Activated CD4-positive, alpha-beta T cell treated with anti-CD3 and anti-CD28 coated beads, Interleukin-10, Interleukin-2, amounts not matched to agents 100 ng/mL and 50 ng/mL, durations not matched to agents 16 hours and 8 hours (primary cell): ENCODE data around the gene PRKAG2.
"Not testable (repeated sequence)": the region's sequence is repeated elsewhere in the genome, so short reads cannot be mapped to it uniquely, and the experiment has no call there.

Source experiments
- DNase-seq: peaks from one replicate; pipeline ENCODE4 v3.0.0-alpha.2; 2020

Gene PRKAG2

DNA sequence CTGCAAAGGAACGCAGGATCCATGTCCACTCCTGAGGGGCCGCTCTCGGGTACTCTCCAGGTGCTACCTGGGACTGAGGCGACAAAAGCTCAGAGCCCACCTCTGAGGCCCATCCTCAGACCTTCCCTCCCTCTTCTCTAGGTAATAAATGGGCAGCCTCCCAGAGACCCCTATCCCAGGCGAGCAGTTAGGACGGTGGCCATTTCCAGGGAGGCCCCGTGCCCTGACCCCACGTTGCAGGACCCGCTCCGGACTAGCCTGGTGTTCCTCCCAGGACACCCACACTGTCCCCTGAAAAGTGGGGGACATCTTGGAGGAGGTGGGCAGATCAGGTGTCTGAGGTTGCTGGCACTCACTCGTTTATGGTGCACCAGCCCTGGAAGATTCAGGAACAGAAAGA lies 44.3 kb downstream of the PRKAG2 start:
- no peak for DNase-seq

- DNase-seq: no peak
Measured at GRCh38 chr7:151832138-151832537, 44.8 kb downstream of the PRKAG2 start.

DNA sequence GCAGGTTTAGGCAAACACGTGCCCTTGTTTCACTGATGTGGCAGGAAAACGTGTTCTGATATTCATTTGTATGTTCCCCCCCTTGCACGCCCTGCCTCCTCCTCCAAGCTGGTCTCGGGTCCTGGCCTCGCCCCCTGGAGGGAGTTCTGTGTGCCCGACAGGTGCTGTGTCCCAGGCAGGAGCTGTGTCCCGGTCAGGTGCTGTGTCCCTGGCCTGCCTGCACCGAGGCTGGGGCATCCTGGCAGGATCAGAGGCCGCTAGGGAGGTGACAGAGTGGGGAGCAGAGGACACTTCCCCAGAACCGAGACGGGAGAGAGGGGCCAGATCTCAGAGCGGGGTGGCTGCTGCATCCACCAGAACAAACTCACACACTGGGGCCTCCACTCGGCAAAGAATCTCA lies 45.3 kb downstream of the PRKAG2 start:
- no peak for DNase-seq

GRCh38 chr7:151830121-151830830 lies 46.6 kb downstream of the PRKAG2 start:
- no peak for DNase-seq

GRCh38 chr7:151829707-151830106 lies 47.2 kb downstream of the PRKAG2 start:
- DNase-seq: no peak

DNA sequence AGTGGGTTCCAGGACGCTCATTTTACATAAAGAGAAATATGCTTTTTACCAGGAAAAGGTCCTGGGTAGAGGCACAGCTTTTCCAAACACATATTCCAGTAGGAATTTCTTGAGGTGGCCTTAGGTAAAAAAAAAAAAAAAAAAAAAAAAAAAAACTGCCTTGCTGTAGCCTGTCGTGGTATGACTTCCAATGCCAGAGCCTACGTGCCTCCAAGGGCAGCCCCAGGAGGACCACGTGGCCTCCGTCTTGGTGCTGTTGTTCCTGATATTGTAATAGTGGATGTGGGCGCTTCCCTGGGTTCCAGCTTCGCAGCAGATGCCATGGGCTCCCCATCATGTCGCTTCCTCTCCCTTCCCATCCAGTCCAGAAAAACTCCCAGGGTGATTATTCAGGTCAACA lies 49.3 kb downstream of the PRKAG2 start:
- no peak for DNase-seq

DNA sequence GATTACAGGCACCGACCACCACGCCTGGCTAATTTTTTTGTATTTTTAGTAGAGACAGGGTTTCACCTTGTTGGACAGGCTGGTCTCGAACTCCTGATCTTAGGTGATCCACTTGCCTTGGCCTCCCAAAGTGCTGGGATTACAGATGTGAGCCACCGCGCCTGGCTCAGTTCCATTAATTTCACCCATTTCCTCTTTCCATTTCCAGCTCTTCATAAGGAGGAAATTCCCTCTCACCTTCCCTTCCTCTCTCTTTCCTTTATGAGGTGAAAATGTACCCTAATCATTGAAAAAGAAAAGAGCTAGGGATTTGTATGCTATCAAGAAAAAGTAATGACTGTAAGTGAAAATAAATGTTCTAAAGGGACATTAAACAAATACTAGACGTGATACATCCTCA lies 50.6 kb downstream of the PRKAG2 start:
- DNase-seq: not testable (repeated sequence)

DNA sequence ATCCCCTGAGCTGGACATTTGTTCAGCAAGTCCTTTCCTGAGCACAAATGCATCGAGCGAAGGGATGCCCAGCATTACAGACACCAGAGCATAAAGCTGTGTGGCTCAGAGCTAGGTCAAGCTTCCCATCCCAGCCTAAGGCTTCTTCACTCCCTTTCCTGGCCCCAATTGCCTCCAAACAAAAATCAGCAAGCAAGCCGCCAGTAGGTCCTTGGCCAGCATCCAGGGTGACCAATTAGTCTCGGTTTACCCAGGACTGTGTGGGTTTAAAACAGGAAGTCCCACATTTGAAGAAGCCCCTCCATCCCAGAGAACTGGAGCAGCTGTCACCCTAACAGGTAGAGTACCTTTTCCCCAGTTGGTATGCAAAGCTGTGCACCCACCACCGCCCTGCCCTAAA lies 51.2 kb downstream of the PRKAG2 start:
- DNase-seq: no peak

DNA sequence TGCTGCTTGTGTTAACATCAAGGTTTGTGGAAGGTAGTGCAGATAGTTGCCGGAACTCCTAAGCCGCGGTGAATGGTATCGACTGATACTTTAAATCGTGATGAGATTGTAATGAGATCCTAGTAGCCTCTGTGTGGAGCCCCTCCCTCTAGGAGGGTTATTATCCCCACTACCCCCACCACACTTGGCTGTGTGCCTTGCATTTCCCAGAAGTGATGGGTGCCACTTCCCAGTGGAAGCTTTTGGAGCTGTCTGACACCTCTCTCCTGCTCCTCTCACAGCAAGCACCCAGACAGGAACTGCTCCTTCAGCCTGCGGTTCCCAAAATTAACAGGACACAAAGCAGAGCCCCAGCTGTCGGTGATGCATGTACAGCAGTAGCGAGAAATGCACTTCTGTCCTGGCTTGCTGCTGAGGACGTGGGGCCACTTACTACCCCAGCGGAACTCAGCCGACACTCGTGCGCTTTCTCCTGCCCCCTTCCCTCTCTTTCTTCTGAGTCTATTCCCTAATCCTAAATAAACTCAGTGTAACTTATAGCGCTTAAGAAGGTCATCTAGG lies 52.5 kb downstream of the PRKAG2 start:
- DNase-seq: no peak

GRCh38 chr7:151823566-151824372 lies 53.1 kb downstream of the PRKAG2 start:
- DNase-seq: no peak

DNA sequence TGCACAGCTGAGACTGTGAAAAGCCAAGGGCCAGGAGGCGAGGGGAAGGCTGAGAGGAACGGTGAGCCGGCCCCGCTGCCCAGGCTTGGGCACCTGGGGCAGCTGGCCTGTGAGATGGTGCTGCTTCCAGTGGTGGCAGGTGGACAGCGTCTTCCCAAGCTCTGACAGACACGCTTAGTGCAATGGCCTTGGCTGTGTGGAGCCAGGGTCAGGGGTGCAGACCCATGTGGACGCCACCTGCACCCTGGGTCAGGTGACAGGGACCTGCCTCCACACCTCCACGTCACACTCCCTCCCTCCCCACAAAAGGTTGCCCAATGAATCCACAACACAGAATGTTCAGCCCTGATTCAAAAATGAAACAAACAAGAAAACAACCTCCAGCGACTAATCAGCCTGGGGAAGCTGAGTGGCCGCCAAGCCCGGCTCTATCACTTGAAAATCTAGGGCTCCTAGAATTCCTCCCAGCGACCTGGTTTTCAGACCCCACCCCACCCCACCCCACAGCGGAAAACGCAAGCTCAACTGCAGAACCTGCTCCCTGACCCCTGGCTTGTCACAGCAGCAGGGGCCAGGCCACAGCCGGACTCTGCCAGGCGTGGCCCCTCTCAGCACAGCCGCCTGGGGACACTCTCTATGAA lies 54.3 kb downstream of the PRKAG2 start:
- DNase-seq: no peak

DNA sequence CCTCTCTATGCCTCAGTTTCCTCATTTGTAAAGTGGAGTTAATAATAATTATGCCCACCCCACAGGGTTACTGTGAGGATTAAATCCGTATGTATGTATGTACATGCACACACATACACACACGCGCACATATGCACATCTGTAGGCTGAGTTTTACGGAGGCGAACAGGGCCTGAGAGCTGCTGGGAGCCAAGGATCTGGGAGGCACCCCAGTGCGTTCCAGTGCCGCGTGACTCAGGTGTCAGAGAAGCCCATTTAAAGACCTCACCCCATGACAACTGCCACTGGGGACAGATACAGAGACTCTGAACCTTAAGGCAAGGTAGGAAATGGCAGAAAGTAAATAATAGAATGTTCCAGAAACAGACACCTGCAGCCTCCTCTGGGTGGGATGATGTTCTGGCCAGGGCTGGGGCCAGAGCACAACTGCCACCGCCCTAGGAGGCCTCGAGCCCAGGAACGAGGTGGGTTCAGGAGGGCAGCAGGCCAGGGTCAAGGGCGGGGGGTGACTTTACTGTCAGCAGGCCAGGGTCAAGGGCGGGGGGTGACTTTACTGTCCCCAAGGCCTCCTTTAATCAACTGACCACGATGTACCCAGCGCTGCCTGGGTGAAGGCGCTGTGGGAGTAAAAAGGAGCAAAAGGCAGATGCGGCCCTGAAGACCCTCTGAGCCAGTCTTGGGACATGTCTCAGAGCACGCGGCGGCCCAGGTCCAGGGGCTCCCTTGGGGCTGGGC lies 54.9 kb downstream of the PRKAG2 start:
- no peak for DNase-seq

- DNase-seq: no peak
Measured at GRCh38 chr7:151821226-151821625, 55.7 kb downstream of the PRKAG2 start.

DNA sequence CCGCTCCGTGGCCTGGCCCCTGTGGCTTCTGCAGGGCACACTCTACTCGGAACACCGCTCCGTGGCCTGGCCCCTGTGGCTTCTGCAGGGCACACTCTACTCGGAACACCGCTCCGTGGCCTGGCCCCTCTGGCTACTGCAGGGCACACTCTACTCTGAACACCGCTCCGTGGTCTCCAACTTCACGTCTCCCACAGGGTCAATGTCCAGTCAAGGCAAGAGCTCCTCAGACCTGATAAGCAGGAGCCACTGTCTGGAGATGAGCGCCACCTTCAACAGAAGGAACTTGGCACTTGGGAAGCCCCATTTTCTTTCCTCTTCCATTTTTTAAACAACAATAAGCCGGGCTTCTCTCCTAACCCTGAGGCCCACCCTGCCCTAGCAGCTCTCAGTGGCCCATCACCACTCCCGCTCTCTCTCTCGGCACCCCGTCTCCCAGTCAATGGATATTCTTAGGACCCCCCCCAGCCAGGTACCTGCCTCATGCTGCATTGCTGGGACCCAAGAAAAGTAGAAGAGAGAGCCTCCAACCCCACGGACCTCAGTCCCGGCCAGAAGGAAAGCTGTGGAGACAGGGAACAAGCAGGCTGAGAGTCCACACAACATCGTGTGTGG lies 56.3 kb downstream of the PRKAG2 start:
- DNase-seq: no peak

DNA sequence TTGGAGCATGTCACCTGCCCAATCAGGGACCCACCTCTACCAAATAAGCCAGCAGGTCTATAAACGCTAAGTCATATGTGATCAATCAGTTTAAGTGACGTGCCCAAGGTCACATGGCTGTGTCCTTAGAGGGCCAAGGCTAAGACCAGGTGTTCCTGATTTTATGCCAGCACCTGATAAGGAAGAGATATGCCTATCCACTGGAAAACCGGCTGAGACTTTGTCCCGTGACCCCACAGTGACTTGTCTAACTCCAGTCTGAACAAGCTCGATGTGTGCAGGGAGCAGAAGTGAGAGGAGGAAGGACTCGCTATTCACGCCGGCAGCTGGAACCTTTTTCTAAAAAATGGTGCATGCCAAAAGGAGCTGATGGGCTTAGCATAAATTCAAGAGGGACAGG lies 57.0 kb downstream of the PRKAG2 start:
- no peak for DNase-seq

DNA sequence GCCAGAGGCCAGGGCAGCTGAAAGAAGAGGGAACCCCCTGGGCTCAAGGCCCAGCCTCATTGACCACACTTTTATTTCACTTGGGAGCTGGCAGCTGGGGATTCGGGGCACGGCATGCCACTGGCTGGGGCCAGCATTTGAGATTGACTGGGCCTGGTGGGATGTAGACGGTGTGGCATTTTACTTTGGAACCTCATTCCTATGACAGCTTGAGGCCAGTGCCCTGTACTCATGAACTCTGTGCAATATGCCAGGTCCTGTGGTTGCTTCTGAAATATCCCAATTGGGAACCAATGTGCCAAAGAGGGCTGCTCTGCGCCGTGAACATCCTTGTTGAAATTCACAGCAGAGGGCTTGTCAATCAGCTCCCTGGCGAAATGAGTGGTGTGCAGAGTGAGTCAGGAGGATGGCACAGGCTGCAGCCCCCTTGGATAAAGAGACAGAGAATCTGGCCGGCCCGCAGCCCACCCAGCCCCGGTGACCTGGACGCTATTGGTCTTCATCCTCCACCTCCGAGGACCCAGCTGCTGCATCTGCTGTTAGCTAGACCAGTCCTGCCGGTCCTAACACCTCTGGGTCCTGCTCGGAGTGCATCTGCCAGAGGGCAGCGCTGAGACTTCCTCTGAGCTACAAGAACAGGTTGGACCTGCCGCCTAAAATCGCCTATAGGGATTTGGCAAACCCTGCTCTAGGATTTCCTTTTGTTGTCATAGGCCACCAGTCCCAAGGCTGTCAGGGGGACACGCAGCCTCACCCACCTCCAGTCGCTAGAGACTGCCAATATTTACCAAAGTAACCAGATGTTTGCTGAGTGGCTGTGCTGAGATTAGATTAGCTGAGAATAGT lies 58.0 kb downstream of the PRKAG2 start:
- no peak for DNase-seq

- DNase-seq: no peak
Measured at GRCh38 chr7:151817981-151818673, 58.8 kb downstream of the PRKAG2 start.

GRCh38 chr7:151817315-151817690 lies 59.6 kb downstream of the PRKAG2 start:
- DNase-seq: no peak

DNA sequence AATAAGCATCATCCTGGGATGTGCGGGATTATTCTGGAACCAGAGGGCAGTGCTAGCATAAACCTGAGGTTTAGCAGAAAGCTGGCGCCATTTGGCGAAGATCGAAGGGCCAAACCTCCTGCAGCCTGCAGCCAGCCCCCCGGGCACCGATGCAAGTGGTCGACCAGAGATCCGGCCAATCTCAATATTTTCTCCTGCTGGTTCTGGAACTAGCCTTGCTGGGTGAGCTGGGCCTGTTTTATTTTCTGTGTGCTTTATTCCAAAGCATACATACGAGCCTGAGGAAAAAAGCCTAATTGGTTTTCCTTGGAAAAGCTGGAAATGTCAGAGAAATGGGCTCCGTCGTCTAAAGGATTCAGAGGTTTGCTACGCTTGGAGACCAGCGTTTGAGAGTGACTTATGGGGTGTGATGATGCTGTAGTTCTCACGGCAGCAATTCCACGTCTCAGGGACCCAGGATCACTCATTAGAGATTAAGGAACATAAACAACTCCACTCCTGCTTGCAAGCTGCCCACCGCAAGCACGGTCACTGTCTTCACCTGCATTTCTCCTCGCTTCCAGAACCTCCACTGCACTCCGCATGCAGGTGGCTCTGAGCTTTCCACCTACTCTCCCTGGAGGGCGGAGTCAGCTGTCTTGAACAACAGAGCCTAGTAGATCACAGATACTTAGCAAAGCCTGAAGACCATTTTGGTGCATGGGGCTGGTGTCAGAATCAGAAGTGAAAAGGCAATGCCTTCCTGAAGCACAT lies 60.2 kb downstream of the PRKAG2 start:
- DNase-seq: no peak

- no peak for DNase-seq
Measured at GRCh38 chr7:151815419-151815818, 61.5 kb downstream of the PRKAG2 start.
